KMS-11 (cell line): Measurements from ENCODE around the gene MEIOSIN.

Source experiments
- H2AFZ ChIP-seq: fragments of 200-600 bp; sonication (generic); 2 replicates; pipeline ENCODE4 v1.6.1; 2016; ENCODE audit warnings: antibody characterized with exemption, mixed run types, low read depth
- H3K27ac ChIP-seq: fragments of 200-600 bp; sonication (generic); 2 replicates; pipeline ENCODE4 v1.6.1; 2016; ENCODE audit warnings: mild to moderate bottlenecking, mixed run types
- H3K27me3 ChIP-seq: fragments of 200-600 bp; sonication (generic); 2 replicates; pipeline ENCODE4 v1.6.1; 2017; ENCODE audit warnings: mild to moderate bottlenecking, low read depth, mixed run types, moderate library complexity; ENCODE audit not compliant: insufficient read depth
- H3K36me3 ChIP-seq: fragments of 200-600 bp; sonication (generic); 2 replicates; pipeline ENCODE4 v1.6.1; 2017; ENCODE audit warnings: mild to moderate bottlenecking, mixed run types; ENCODE audit not compliant: insufficient read depth
- H3K4me1 ChIP-seq: fragments of 200-600 bp; sonication (generic); 2 replicates; pipeline ENCODE4 v1.6.1; 2016; ENCODE audit warnings: mild to moderate bottlenecking, low read depth, mixed run types; ENCODE audit not compliant: poor library complexity, severe bottlenecking
- H3K4me2 ChIP-seq: fragments of 200-600 bp; sonication (generic); 2 replicates; pipeline ENCODE4 v1.7.0; 2016; ENCODE audit warnings: mild to moderate bottlenecking, mixed run types
- H3K4me3 ChIP-seq: fragments of 200-600 bp; sonication (generic); IDR thresholded peaks from 2 replicates; pipeline ENCODE4 v1.6.1; 2017; ENCODE audit warnings: low read depth, low read length, mixed read lengths; ENCODE audit not compliant: insufficient read depth
- H3K79me2 ChIP-seq: fragments of 200-600 bp; sonication (generic); 2 replicates; pipeline ENCODE4 v1.6.1; 2016; ENCODE audit warnings: low read depth, mixed run types; ENCODE audit not compliant: insufficient read depth
- H3K9ac ChIP-seq: fragments of 200-600 bp; sonication (generic); 2 replicates; pipeline ENCODE4 v1.6.1; 2016; ENCODE audit warnings: mild to moderate bottlenecking, mixed run types
- H4K20me1 ChIP-seq: fragments of 200-600 bp; sonication (generic); 2 replicates; pipeline ENCODE4 v1.6.1; 2016; ENCODE audit warnings: mild to moderate bottlenecking, mixed run types; ENCODE audit not compliant: insufficient read depth
- CTCF ChIP-seq: fragments of 200-600 bp; sonication (generic); conservative IDR thresholded peaks from 2 replicates; pipeline ENCODE4 v1.6.1; 2017; ENCODE audit warnings: low read depth, mild to moderate bottlenecking, antibody characterized with exemption, low read length, moderate library complexity, mixed read lengths

Gene MEIOSIN

GRCh38 chr19:45804140-45804958 lies 71.1 kb downstream of the MEIOSIN start:
- Histone ChIP-seq H3K27ac (no peak overlapping the region), H4K20me1 (no peaks in the 10 kb centered on the region), H3K79me2 (no peaks in the 10 kb centered on the region), H3K36me3 (no peaks in the 10 kb centered on the region), H3K4me2 (no peak overlapping the region), H3K4me3 (no peak overlapping the region), H3K4me1 (peaks cover 18% of the 10 kb centered on the region), H2AFZ (no peak overlapping the region), H3K27me3 (no peaks in the 10 kb centered on the region), H3K9ac (no peak overlapping the region)
- no peak for TF ChIP-seq CTCF

- H3K4me1 ChIP-seq, result peaks cover 18% of the 10 kb centered on the region
- no peak overlapping the region for H3K9ac ChIP-seq
- no peak overlapping the region for H3K4me2 ChIP-seq
- no peaks in the 10 kb centered on the region for H3K27me3 ChIP-seq
- H4K20me1 ChIP-seq, result no peaks in the 10 kb centered on the region
- TF ChIP-seq CTCF, result no peak
- H3K36me3 ChIP-seq, result no peaks in the 10 kb centered on the region
- no peak overlapping the region for H3K4me3 ChIP-seq
- H2AFZ ChIP-seq, result no peak overlapping the region
- no peaks in the 10 kb centered on the region for H3K79me2 ChIP-seq
- no peak overlapping the region for H3K27ac ChIP-seq
Observed at GRCh38 chr19:45804959-45805230, 71.7 kb downstream of the MEIOSIN start.

GRCh38 chr19:45805719-45806118 lies 72.5 kb downstream of the MEIOSIN start:
- Histone ChIP-seq H3K36me3 (no peaks in the 10 kb centered on the region), H3K4me2 (no peak overlapping the region), H2AFZ (no peak overlapping the region), H3K79me2 (no peaks in the 10 kb centered on the region), H3K4me1 (peaks cover 21% of the 10 kb centered on the region), H3K9ac (no peak overlapping the region), H3K4me3 (no peak overlapping the region), H3K27me3 (no peaks in the 10 kb centered on the region), H3K27ac (no peak overlapping the region), H4K20me1 (no peaks in the 10 kb centered on the region)
- no peak for TF ChIP-seq CTCF

- no peaks in the 10 kb centered on the region for H3K27me3 ChIP-seq
- no peak for TF ChIP-seq CTCF
- no peaks in the 10 kb centered on the region for H3K36me3 ChIP-seq
- H3K4me1 ChIP-seq, result peaks cover 24% of the 10 kb centered on the region
- peak overlapping the region; percentile 59 for H3K27ac ChIP-seq
- no peaks in the 10 kb centered on the region for H4K20me1 ChIP-seq
- no peaks in the 10 kb centered on the region for H3K79me2 ChIP-seq
- peak overlapping the region; percentile 41; the same call in 1 of the 2 replicates for H3K4me2 ChIP-seq
- no peak overlapping the region for H3K4me3 ChIP-seq
- peak overlapping the region; percentile 43; the same call in 1 of the 2 replicates for H2AFZ ChIP-seq
- peak overlapping the region; percentile 7; the same call in 1 of the 2 replicates for H3K9ac ChIP-seq
Observed at GRCh38 chr19:45809643-45810159, 76.5 kb downstream of the MEIOSIN start.
